Measurements from ENCODE around the gene RAMACL.
"Not testable (repeated sequence)": the region's sequence is repeated elsewhere in the genome, so short reads cannot be mapped to it uniquely, and the experiment has no call there.

Gene RAMACL

GRCh38 chr6:166595061-166595780, 8.7 kb upstream of the RAMACL start:
- peak; percentile 96 for DNase-seq

DNA sequence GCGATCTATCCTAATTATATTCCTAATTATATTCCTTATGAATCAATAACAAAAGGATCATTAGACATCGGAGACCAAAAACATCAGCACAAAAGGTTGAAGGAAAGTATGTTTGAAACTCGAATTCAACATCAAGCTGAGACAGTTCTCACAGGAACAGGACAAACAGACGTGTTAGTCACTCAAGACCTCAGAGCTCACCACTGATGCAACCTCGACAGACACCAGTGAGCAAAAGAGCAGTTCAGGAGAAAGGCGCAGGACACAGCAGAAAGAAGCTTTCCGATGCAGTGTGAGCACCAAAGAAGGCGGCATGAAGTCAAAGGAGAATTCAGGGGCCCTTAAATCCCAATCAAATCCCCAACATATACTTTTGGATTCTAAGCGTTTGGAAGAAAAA, 6.3 kb upstream of the RAMACL start:
- DNase-seq: peak; percentile 70

DNA sequence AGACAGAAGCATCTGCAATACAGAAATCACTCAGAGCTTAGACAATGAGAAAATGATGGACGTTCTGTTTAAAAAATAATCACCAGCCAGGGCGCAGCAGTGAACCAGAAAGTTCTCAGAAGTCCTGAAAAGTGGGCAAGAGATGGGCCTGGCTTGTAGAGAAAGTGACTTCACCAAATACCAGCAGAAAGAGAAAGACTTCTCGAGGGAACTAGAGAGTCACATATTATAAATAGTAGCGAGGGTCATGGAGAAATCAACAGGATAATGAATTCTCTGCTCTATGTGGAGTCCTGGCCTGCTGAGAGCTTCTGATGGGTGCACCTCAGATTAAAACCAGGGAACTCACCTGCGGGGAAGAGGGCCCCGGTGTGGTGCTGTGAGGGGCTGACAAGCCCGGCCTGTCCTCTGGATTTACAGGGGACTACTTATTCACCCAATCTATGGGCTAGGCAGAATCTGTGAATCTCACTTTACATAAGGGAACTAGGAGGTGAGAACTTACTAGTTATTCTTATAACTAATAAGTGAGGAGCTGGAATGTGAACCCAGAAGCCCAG, 5.6 kb upstream of the RAMACL start:
- DNase-seq: no peak

DNA sequence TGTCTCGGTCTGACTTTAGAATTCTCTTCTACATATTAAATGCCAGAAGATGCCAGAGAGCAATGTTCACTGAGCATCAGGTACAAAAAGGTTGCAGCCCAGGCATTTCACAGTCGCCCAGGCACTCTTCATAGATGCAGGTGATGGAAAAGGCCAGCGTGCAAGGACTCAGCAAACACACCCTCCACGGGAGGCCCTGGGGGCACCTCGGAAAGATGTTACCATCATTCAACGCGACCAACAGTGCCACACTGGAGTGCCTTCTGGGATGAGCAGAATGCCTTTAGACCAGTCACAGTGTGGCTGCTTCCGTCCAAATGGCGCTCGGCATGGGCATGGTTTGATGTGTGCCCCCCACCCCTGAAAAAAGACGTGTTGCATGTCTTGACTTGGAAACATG, 4.5 kb upstream of the RAMACL start:
- no peak for DNase-seq

DNA sequence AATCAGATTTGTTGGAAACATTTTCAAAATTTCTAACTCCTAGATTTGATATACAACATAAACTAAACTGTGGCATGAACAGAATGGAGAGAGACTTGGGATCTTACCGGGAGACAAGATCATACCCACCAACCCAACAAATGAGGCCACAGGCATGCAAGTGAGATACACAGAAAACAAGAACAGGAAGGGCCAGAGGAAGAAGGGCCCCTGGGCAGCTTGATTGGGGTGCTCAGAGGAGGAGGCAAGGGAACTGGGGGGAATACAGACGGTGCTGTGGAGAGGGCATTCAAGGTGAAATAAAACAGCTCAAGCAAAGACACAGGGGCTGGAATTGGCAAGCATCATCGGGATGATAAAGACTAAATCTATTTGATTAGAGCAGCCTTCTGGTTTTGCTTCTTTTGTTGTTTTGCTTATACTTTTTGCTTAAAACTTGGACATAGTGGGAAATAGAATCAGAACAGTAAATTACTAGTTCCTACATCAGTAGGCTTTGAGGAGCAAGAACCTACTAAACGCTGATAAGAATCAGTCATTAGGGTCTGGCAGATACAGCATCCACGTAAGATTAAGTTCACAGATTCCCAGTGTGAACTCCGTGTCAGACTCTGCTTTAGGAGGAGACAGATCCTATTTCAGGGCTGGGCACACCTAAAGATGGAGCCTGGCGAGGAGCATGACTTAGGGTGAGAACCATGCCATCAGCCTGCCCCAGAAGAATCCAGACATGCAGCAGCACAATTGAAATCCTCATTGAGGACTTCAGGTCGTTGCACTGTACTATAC, 3.5 kb upstream of the RAMACL start:
- DNase-seq: no peak

DNA sequence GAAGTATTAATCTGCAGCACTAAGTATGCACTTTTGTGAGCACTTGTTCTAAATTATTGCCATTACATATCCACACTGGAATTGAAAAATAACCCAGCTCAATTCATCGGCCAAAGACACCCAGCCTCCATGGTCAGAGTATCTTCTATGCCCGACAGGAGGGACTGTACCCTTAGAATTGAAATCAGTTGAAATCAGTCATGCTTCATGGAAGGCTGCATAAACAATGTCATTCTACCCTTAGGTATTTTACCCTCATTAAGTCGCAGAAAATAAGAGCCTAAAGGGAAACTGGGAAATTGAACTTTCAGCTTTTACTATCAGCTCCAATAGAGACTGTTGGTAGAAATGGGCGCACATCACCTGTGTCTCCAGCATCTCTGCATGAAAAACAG, 2.9 kb upstream of the RAMACL start:
- DNase-seq: no peak

GRCh38 chr6:166588691-166589336, 2.3 kb upstream of the RAMACL start:
- peak; percentile 90 for DNase-seq

DNA sequence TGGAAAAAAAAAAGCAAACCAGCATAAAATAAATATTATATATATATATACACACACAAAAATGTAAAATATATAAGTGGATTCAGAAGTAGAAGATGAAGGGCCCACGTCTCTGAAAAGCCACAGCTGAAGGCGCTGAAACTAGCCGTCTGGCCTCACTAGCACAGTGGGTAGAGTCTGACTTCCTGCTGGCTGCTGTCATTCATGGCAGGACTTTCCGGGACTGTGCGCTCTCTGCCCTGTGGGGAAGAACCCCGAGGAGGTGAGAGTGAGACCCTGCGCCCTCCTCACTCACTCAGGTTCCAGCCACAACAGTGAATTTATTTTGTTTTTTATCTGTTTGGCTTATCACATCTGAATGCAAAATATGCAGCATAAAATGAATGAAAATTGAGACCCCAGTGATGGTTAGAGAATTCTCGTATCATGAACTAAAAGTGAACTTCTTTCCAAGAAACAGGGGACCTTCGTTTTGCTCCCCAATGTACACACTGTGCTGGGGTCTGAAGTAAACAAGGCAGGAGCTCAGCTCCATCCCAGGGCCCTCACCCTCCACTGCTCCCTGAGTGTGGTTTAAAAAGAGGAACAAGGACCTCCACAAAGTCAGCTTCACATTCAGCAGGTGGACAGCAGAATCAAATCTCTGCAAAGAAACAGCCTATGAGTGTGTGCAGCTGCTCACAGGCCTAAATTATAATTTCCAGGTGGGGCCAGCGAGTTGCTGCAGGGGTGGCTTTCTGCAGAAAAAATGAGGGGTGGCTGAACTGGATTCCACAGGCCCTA, 1.3 kb upstream of the RAMACL start:
- no peak for DNase-seq

- peak; percentile 41 for DNase-seq
Measured at GRCh38 chr6:166584853-166585429, 1.5 kb downstream of the RAMACL start.

- peak; percentile 42 for DNase-seq
Measured at GRCh38 chr6:166584155-166584554, 2.3 kb downstream of the RAMACL start.

GRCh38 chr6:166583230-166583965, 3.1 kb downstream of the RAMACL start:
- no peak for DNase-seq

DNA sequence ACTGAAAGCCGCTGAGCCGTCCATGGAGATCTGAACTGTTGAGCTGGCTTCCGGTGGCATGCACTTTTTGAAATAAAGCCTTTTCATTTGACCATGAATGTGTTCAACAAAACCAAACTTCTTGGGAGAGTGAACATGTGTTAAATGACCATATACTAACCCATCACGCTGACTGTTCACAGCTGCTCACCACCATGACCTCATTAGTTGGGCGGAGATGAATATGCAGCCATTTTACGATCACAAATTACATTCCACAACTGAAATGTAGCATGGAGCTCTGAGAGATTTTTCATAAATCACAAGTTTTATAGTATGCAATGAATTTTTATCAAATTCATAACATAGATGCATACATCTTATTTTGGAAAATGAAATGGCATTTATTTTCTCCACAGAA, 4.2 kb downstream of the RAMACL start:
- DNase-seq: peak; percentile 77

DNA sequence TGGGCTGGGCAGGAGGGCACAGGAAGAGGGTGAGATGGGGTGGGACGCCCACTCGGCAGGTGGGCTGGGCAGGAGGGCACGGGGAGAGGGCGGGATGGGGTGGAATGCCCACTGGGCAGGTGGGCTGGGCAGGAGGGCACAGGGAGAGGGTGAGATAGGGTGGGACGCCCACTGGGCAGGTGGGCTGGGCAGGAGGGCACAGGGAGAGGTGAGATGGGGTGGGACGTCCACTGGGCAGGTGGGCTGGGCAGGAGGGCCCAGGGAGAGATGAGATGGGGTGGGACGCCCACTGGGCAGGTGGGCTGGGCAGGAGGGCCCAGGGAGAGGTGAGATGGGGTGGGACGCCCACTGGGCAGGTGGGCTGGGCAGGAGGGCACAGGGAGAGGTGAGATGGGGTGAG, 4.7 kb downstream of the RAMACL start:
- DNase-seq: not testable (repeated sequence)

- peak; percentile 46 for DNase-seq
Measured at GRCh38 chr6:166581091-166581511, 5.4 kb downstream of the RAMACL start.

- peak; percentile 76 for DNase-seq
Measured at GRCh38 chr6:166580076-166581050, 6.1 kb downstream of the RAMACL start.

DNA sequence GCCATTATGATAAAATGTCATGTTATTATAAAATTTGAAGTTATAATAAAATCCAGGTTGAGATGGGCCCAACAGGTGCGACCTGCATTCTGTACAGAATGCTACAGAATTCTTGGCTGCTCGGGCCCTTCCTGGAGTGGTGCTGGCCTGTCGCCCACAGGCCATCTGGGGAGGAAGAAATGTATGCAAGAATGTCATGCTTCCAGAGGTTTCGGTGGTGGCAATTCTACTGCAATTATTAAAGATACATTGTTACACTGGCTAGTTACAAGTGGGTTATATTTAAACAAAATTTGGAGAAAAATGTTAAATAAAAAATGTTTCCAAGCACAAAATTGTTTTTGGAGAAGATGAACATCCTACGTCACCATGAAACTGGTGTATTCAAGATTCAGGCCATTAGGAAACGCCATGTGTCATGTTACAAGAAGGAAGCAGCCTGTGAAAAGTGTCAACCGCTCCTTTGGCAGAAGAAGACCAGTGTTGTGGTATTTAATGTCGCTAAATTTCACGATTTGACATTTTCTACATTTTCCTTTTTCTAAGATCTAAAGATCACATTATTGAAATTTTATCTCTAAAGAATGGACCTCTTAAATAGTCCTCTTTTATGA, 7.1 kb downstream of the RAMACL start:
- no peak for DNase-seq

- no peak for DNase-seq
Measured at GRCh38 chr6:166578536-166579236, 7.8 kb downstream of the RAMACL start.

- DNase-seq: no peak
Measured at GRCh38 chr6:166575205-166575604, 11.3 kb downstream of the RAMACL start.
